Measurements from ENCODE around the gene GABRG3. TPM values are rescaled to one million over a fixed set of nuclear protein-coding genes. Genes with fewer than 3 reads are reported as not detected.

Gene GABRG3
- total and polyA plus RNA-seq, 10 of the 15 experiments (the other 5 are each of a cell fraction or from before 2014, with no cell fraction given) = 0.15 TPM; not detected in 9

DNA sequence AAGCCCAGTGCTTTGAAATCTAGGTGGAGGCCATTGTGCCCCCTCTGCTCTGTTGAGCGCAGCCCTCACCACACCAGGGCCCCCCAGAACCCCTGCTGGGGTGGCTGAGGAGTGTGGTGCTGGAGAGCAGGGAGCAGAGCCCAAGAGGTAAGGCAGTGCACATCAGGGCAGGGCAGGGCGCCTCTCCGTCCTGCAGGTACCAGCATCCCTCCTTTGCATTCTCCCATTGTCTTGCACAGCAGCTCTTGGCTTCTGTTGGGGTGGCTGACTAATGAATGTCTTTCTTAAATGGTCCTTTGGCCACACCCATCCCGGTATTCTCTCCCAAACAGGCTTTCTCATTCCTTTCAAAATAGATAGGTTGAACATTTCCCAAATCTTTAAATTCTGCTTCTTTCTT lies 41.4 kb upstream of the GABRG3 start:
- H3K27ac ChIP-seq (ENCODE audit: control insufficient read depth, insufficient read depth) = no peak overlapping the region
- H3K4me1 ChIP-seq (ENCODE audit: control insufficient read depth, insufficient read depth, low read length) = no peaks in the 10 kb centered on the region
- POLR2A ChIA-PET = interaction anchor here (0.7 kb wide), 1 partner anchor 1208 kb away, joined by 7 read pairs; no protein-coding TSS in a partner anchor
- CTCF ChIA-PET = no interaction called here
- no peak for ATAC-seq
- no peak overlapping the region for H2AFZ ChIP-seq (ENCODE audit: control insufficient read depth, low read depth, low read length)
- DNase-seq (ENCODE audit: low read depth, low spot score) = no peak
- no peaks in the 10 kb centered on the region for H3K27me3 ChIP-seq (replicated peaks in 1 of 2; ENCODE audit: control insufficient read depth in 2 of 2, insufficient read depth in 2 of 2, low read length in 1 of 2)
- H3K9me3 ChIP-seq (replicated peaks; ENCODE audit: control insufficient read depth, insufficient read depth, low read length) = no peaks in the 10 kb centered on the region; the same call in 2 of the 3 replicates
- H4K20me1 ChIP-seq (ENCODE audit: control insufficient read depth, insufficient read depth) = no peaks in the 10 kb centered on the region
- no peak overlapping the region for H3K4me3 ChIP-seq
- SMC1A ChIA-PET (ENCODE audit: uncharacterized antibody, unreplicated experiment) = no interaction called here
- RAD21 ChIA-PET (ENCODE audit: unreplicated experiment) = no interaction called here
- intact Hi-C loops (cut with micrococcal nuclease; ENCODE audit: unreplicated experiment) (no loop called here), in situ Hi-C loops (cut with MboI) (no loop called here)
- 0% methylated on average over 4 of the region's 4 CpGs for WGBS (ENCODE audit: insufficient coverage, insufficient replicate concordance, low lambda C conversion rate, missing lambda C conversion rate)
- no peak for FAIRE-seq
- no peak overlapping the region for H3K9ac ChIP-seq (ENCODE audit: control insufficient read depth, insufficient read depth, low read length)
- no peak overlapping the region for H3K4me2 ChIP-seq (ENCODE audit: control insufficient read depth, insufficient read depth)
- BruUV-seq (replicated peaks) = no TSS peak
- no peaks in the 10 kb centered on the region for H3K36me3 ChIP-seq (ENCODE audit: control insufficient read depth in 2 of 2, insufficient read depth in 2 of 2, low read length in 1 of 2)
- H3K79me2 ChIP-seq (ENCODE audit: control insufficient read depth, insufficient read depth, low read length) = no peaks in the 10 kb centered on the region
- no peak for TF ChIP-seq TCF7 (IDR thresholded peaks at IDR 0.05; ENCODE audit: borderline replicate concordance)
- TF ChIP-seq POU2F2 (IDR thresholded peaks at IDR 0.05; ENCODE audit: borderline replicate concordance, low read depth, low read length) = no peak
- TF ChIP-seq, protein P1, sequence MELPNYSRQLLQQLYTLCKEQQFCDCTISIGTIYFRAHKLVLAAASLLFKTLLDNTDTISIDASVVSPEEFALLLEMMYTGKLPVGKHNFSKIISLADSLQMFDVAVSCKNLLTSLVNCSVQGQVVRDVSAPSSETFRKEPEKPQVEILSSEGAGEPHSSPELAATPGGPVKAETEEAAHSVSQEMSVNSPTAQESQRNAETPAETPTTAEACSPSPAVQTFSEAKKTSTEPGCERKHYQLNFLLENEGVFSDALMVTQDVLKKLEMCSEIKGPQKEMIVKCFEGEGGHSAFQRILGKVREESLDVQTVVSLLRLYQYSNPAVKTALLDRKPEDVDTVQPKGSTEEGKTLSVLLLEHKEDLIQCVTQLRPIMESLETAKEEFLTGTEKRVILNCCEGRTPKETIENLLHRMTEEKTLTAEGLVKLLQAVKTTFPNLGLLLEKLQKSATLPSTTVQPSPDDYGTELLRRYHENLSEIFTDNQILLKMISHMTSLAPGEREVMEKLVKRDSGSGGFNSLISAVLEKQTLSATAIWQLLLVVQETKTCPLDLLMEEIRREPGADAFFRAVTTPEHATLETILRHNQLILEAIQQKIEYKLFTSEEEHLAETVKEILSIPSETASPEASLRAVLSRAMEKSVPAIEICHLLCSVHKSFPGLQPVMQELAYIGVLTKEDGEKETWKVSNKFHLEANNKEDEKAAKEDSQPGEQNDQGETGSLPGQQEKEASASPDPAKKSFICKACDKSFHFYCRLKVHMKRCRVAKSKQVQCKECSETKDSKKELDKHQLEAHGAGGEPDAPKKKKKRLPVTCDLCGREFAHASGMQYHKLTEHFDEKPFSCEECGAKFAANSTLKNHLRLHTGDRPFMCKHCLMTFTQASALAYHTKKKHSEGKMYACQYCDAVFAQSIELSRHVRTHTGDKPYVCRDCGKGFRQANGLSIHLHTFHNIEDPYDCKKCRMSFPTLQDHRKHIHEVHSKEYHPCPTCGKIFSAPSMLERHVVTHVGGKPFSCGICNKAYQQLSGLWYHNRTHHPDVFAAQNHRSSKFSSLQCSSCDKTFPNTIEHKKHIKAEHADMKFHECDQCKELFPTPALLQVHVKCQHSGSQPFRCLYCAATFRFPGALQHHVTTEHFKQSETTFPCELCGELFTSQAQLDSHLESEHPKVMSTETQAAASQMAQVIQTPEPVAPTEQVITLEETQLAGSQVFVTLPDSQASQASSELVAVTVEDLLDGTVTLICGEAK (IDR thresholded peaks at IDR 0.05; ENCODE audit: borderline replicate concordance) = no peak
- no peak for TF ChIP-seq TCF3 (IDR thresholded peaks at IDR 0.05; ENCODE audit: borderline replicate concordance, insufficient read depth, low read depth, low read length)
- TF ChIP-seq POLR2AphosphoS5 (IDR thresholded peaks at IDR 0.05; ENCODE audit: low read length) = no peak
- no peak for TF ChIP-seq KLF5 (IDR thresholded peaks at IDR 0.05; ENCODE audit: partially characterized antibody)
- no peak for TF ChIP-seq CBFB (IDR thresholded peaks at IDR 0.05; ENCODE audit: low read depth)
- TF ChIP-seq YBX1 (IDR thresholded peaks at IDR 0.05) = no peak
- TF ChIP-seq MLLT1 (IDR thresholded peaks at IDR 0.05) = no peak
- no peak for TF ChIP-seq WRNIP1 (IDR thresholded peaks at IDR 0.05; ENCODE audit: borderline replicate concordance, low read depth, low read length)
- no peak for TF ChIP-seq BACH1 (IDR thresholded peaks at IDR 0.05; ENCODE audit: borderline replicate concordance)
- no peak for TF ChIP-seq SKIL (IDR thresholded peaks at IDR 0.05; ENCODE audit: low read depth, poor library complexity, severe bottlenecking)
- TF ChIP-seq CHD4 (IDR thresholded peaks at IDR 0.05) = no peak
- TF ChIP-seq RELA (IDR thresholded peaks at IDR 0.05; ENCODE audit: borderline replicate concordance, partially characterized antibody) = no peak
- TF ChIP-seq ZBTB4 (CRISPR knock-in tag; IDR thresholded peaks at IDR 0.05) = no peak
